Right lung (tissue), 5 donors: ENCODE data around the gene MAP7. TPM values are rescaled to one million over a fixed set of nuclear protein-coding genes. Genes with fewer than 3 reads are reported as not detected.
"Not testable (repeated sequence)": the region's sequence is repeated elsewhere in the genome, so short reads cannot be mapped to it uniquely, and the experiment has no call there.

Experiments
- DNase-seq, 2 donors: peaks; one replicate each; pipeline ENCODE4 v3.0.0-alpha.2; 2013
- polyA plus RNA-seq, 5 donors: library from polyadenylated mRNA; unstranded; fragments of 120-200 nt; gene quantifications; one replicate each; pipeline versions ENCODE4 v1.2.1 to v1.2.3, GENCODE V29; 2013; ENCODE audit warnings: inconsistent platforms in 1 of 5, low replicate concordance in 1 of 5; ENCODE audit not compliant: insufficient read length in 5 of 5, insufficient read depth in 1 of 5

MAP7 gene
- polyA plus RNA-seq, 5 donors, result 13.8 to 19.1 (median 16.9) TPM

DNA sequence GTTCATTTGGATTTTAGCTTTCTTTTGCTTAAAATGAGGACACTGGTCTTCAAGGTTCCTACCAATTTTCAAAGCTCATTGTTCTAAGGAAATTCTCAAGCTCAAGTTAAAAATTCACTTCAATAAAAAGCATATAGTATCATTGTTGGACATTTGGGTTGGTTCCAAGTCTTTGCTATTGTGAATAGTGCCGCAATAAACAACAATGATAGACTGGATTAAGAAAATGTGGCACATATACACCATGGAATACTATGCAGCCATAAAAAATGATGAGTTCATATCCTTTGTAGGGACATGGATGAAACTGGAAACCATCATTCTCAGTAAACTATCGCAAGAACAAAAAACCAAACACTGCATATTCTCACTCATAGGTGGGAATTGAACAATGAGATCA is 159.3 kb downstream of the MAP7 start:
- not testable (repeated sequence) for DNase-seq

DNA sequence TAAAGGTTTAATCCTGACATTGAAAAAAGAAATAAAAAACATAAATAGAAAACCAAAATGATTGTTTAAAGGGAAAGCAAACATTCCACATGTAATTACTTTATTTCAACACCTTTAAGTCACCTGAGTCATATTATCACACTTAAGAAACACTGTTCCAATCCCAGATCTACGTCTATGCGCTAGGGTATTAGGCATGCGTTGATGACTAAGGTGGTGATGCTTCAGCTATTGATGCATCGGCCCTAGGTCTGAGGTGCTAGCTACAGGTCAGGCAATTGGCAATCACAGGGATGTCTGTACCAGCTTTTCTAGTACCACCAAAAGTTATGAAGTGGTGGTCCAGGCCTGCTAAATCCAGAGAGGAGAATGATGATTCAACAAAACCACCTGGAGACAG is 162.9 kb downstream of the MAP7 start:
- DNase-seq, result no peak

DNA sequence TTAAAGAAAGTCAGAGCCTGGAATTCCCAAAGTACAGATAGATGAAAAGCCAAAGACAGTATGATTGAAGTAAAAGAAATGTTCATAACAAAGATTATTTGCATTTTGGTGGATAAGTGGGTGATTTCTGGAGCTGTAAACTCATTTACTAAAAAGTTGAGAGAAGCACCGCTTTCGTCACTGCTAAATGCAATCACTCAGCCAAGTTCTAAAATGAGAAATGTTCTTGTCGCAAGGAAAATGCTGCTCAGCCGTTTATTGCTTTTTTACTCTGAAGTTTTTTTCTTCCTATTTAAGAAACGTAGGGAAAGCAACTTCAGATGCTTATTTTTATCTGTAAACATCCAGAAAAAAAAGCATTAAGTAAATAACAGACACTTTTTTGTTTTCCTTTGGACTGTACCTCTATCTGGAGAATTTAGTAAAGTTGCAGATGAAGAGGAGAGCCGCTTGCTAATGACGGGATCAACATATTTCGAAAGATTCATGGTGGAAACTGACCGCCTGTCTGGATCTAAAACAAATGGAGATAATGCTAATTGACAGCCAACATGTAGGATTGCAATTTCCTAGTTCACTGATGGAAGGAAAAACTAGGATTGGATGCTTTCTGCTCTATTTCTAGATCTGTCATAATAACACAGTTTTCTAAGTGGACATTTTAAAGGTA is 166.8 kb downstream of the MAP7 start:
- DNase-seq, result no peak

DNA sequence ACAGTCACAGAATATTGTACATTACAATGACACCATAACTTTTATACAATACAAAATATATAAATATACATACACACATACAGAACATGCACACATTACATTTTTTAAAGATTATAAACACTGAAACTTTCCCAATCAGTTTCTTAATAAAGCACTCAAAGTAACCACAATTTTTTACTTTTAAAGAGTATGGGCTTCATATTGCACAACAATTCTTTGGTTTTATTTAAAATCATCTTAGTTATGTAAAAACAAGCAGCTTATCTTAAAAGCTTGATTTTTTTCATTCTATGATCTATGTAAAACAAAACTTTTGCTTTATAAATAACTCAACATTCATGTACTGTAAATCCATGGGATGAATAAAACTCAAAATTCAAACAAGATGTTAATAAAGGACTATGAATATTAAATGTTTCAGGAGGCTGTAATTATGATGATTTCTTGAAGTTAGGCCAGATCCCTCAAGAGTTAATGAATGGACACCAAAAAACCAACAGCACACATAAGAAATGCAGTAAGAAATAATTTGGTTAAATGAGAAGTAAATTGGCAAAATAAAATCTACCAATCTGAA is 167.5 kb downstream of the MAP7 start:
- no peak for DNase-seq

DNA sequence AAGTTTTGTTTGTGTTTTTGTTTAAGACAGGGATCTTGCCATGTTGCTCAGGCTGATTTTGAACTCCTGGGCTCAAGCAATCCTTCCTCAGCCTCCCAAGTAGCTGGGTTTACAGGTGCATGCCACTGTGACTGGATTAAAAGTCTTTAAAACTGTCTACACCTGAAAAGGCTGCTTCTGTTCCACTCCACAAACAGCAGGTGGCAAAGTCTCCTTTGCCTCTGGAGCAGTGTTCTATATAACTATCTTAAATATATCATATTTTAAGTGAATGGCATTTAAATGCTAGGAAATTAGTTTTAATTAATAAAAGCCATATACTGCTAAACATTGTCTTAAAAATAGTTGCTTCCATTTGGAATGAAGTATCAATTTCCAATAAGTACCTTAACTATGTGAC is 171.3 kb downstream of the MAP7 start:
- DNase-seq, result no peak

DNA sequence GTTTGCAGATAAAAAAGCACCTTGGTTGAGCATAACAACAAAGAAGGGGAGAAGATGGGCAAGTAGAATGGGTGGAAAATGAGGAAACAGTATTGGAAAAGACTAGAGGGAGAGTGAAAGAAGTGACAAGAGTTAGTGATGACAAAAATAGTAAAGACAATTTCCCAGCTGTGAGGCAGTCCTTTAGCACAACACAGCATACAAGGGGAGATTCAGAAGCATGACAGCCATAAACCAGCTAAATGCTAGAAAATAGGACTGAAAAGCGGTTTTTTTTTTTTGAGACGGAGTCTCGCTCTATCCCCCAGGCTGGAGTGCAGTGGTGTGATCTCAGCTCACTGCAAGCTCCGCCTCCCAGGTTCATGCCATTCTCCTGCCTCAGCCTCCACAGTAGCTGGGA is 174.4 kb downstream of the MAP7 start:
- DNase-seq, result not testable (repeated sequence)

DNA sequence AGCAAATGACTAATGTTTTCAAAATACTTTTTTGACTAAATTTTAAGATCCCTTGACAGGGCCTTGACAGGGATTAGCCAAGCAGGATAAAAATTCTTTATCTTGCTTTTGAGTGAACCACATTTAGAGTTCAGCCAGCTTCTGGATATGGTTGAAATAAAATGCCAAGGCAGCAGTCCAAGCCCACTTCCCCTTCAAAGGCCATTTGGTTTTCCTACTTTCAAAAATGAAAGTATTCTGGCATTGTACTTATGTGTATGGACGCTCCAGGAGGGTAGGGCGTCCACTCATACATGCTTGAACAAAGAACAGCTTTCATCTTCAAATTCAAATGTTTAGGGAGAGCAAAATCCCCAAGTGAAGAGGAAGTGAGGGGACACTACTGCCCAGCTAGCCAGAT is 178.3 kb downstream of the MAP7 start:
- DNase-seq, result no peak

DNA sequence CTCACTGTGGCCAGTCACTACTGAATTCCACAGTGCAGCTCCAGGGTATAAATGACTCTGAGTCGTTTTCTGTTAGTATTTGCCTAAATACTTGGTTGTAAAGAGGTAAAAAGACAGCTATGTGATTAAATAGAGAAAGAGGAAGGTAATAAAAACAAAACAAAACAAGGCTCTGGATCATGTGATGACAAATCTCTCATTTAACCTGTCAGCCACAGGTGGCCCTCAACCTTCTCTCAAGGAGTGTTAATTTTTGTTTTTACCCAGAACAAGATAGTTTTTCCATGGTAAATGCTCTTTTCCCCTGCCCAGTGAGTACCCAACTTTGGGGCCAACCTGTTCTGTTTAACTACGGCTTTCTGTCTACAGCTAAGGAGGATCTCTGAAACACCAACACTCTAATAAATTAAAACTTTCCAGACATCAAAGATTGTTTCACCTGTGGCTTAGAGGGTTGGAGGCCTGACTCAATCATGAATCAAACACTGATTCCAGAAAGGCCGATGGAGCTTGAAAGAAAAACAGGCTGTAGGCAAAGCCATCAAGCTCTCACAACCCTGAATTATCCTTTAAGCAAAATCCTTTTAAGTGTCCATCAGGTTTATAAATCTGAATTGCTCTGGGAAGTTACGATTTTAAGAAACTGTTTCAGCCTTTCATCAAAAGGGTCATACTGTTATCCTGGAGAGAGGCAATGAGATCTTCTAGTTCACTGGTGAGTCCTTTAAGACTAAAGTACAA is 179.1 kb downstream of the MAP7 start:
- DNase-seq, result no peak

DNA sequence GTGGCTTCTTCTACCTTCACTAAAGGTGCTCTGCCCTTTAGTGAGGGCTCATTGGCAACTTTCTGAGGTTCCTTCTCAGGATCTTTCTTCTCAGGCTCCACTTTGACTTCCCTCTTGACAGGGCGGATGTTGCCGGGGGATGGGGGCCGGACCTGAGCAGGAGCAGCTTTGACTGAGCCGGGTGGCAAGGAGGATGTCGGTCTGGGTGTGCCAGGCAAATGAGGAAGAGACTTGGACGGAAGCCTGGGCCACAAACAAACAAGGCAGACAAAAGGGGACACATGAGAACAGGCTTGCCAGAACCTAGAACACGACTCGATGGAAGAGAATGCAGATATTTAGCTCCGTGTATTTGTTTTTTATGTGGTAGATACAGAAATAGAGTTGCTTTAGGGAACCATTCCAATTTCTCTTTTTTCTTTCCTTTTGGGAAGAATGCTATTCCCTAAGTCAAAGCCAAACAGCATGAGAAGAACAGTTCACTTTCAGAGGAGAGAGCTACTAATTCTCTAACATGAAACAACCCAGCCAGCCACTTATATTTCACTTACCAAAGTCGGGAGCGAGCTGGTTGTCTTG is 184.4 kb downstream of the MAP7 start:
- DNase-seq, result no peak

DNA sequence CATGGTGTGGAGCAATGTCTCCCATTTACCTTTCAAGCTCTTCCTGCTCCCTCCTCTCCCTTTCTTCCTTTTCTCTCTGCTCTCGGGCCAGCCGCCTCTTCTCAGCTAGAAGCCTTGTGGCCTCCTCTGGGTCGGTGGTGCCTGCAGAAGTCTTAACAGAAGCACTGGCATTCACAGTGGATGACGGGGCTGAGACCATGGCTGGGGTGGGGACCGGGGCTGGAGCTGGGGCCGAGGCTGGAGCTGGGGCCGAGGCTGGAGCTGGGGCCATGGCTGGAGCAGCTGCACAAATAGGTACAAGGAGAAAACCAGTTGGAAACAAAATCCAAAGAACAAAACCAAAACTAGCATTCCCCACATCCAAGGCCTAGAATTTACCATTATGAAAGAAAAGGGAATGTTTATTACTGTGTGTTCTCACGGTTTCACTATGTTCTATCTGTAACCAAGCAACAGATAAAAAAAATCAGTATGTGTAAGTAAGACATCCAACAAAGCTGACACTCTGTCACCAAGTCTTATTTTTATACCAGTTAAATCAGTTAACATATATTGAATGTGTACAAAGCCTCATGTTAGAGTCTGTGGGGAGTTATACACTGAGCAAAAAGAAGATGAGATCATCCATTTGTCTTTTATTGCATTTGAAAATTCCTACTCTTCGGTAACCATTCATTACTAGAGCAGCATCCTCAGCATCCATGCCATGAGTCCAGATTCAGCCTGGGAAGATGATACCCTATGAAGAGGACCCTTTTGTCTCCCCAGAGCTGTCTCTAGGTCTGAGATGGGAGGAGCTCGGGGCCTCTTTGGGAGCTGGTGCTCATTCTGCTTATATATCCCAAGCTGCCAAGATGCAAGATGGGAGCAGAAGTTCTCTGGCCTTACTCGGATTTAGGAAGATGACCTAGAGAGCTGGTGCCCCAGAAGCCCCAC is 187.5 kb downstream of the MAP7 start:
- DNase-seq, result no peak

DNA sequence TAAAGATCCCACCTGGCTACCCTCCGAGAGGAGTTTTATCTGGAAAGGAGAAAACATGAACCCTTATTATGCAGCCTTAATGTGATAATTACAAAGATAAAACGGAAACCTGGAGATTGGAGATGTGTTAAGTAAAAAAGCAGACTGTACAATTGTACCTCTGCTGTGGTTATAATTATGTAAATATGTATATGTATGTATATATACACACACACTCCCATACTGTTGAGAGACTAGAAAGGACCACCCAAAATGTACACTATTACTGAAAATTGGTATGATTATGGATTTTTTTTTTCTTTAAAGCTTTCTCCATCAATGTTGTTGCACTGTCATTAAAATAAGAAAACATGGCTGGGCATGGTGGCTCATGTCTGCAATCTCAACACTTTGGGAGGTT is 188.4 kb downstream of the MAP7 start:
- no peak for DNase-seq

DNA sequence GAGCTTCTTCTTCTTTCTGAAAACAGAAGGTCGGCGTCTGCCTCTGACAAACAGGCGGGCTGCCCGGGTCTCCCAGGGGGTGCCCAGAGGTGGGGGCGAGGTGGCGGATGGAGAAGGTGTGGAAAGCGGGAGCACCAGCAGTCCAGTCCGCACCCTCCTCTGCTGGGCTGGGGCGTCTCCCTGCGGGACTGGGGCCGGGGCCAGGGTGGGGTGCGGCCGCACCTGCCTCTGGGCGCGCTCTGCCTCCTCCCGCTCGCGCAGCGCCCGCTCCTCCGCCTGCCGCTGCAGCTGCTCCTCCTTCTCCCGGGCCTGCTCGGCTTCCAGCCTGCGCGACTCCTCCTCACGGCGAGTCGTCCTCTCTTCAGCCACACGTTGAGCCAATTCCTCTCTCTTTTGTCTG is 189.4 kb downstream of the MAP7 start:
- no peak for DNase-seq

DNA sequence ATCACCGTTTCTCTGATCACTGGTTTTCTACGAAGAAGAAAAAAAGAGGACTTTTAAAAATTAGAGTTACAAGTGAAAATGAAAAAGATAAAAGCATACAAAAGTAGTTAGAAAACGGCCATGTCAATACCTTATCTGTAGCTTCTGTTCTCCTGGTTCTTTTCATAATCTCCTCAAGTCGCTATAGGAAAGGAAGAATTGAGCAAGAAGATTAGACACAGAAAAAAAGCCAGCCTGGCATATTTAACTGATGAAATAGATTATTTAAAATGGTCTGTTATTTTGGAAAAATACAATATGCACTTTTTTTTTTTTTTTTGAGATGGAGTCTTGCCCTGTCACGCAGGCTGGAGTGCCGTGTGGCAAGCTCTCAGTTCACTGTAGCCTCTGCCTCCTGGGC is 190.4 kb downstream of the MAP7 start:
- no peak for DNase-seq

DNA sequence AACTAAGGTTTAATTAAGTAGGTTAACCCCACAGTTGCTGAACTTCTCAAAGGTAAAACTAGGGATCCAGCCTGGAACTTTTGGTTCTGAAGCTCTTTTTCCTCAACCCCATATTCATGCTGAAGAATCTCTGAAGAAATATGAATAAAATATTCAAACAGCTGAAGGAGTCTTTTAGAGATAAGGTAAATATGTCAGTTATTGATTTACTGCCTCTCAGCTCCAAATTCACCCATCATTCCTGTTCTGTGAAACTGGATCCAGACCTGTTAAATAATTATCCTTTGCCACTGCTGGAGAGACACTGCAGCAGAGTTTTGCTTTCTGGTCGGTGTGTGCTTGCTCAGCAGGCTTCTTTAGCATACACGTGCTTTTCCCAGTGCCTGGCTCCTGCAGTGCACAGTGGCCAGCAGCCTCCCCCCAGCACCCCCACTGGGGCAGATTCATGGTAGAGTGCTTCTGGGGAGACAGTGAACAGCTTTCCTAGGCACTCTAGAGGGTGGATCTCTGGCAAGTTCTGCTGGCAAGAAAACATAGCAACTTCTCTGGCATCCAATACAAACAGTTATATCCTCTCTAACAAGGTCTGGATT is 198.6 kb downstream of the MAP7 start:
- no peak for DNase-seq

DNA sequence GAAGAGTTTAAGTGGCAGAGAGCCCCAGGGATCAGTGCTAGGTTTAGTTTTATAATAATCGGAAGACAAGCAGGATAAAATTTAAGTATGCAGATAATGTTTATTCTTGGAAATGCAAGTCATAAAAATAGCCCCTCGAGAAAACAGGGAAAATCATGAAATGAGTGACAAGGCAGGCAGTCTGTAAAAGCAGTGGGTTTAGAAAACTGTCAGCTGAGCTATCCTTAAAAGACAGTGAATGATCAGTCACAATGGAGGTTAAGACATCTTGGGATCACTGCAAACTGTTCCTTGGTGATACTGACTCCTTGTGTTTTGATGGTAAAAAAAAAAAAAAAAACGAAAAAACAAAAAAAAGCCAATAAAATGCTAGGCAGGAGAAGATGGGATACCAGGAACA is 199.3 kb downstream of the MAP7 start:
- DNase-seq, result no peak

DNA sequence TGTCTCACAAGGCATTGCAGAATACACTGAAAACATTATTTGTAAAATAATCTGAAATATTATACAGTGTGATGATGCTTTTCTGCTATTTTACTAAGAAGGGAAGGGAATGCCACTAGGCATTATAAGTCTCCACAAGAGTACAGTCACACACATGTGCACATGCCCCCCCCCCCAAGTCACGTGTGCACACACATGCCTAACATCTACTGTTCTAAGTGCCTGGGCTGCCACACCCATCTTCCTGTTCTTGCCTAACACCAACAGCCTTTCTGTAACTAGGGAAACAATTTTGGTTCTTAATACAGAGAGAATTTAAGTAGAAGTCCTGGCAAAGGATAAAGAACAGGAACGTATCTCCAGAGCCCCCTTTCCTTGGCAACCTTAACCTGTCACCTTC is 202.4 kb downstream of the MAP7 start:
- DNase-seq, result no peak

DNA sequence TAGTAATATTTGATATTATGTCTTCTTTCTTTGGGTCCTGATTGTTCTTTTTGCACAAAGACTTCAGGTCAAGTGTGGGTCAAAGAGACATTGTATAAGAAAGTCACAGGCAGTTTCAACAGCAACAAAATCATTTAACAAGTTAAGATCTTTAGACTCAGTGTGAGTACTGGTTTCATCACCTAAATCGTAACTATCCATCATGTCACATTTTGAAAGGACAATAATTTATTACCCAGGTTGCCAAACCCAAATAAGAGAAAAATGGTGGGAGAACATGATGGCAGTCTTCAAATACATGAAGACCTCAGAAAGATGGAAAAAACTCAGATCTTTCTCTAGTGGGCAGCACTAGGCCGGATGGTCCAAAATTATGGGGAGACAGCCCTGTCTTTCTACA is 205.1 kb downstream of the MAP7 start:
- no peak for DNase-seq

DNA sequence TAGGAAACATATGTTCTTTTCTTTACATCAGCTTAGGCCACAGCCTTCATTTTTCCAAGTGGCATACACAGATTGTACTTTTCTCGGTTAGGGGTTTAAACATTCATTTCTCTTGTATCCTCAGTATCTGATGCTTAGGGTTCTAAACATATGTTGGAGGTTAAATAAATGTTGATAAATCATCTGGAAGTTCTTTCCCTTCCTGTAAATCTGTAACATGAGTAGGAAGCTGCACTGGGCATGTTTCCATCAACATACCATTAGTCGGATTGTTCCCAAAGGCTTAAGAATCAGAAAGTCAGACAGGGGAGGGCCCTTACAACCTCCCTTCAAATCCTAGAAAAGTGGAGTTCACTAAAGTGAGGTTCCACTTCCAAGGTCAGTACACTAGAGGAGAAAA is 205.8 kb downstream of the MAP7 start:
- DNase-seq, result no peak

DNA sequence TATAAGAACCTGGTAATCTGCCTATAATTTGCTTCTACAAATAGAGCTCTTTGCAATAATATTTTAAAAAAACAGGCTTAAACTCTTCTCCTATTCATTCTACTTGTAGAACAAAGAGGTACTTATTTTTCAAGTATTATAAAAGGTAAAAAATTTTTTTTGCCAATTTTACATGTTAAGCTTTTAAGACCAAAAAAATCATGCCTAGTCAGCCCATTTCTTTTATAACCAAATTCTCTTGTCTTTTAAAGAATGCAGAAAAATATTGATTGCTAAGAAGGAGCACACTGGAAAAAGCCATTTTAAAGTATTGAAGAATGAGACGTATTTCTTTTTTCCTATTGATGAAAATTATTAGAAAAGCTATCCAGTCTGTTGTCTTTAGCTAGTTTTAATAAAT is 206.5 kb downstream of the MAP7 start:
- no peak for DNase-seq

DNA sequence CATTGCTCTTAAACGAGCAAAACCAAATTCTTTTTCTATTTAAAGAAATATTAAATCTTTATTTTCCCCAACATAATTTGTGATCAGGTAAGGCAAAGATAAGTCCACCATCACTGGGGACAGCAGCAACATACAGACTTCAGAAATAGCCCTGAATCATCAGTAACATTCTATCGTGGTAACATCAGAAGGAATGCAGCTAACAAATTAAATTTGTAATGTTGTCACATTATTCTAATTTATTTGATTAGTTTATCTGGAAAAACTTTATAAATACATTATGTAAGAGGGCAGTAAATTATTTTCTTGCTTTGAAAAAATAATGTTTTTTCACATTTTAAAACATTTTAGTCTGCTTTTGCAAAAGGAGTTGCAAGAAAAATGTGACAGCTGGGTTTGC is 206.9 kb downstream of the MAP7 start:
- no peak for DNase-seq

DNA sequence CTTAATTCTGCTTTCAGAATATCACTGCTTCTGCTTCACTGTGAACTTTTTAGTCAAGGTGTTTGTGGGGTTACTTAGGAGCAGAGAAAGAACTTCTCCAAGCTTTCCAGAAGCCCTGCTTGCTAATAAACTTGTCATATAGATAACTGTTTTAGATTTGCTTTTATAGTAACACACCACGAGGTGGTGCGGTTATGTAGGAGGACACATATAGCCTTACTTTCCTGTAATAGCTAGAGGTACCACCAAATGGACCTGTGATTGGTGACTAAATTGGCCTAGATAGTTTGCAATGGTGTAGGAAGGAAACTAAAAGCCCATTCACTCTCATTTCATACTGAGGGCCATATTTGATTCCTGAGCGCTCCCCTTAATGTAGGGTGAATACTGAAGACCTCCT is 208.3 kb downstream of the MAP7 start:
- DNase-seq, result no peak

DNA sequence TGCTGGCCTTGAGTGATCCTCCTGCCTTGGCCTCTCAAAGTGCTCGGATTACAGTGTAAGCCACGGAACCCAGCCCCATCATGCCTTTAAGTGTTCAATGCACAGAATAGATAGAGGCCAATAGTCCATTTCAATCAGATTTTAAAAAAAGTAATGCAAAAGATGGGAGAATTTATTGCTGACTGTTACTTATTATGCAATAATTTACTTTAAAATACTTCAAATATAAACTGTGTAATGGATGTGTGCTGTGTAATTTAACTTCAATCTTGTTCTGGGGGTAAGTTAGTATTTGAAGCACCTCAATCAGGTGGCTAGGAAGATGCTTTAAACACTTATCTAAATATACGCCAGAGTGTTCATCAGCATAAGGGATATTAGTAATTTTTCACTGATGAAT is 208.9 kb downstream of the MAP7 start:
- no peak for DNase-seq
